ENCODE measurements around the gene RBM19. TPM values are rescaled to one million over a fixed set of nuclear protein-coding genes. Genes with fewer than 3 reads are reported as not detected.

Gene RBM19
- total RNA-seq, 2 donors from 2014 or later: 39.9 to 54.3 TPM

DNA sequence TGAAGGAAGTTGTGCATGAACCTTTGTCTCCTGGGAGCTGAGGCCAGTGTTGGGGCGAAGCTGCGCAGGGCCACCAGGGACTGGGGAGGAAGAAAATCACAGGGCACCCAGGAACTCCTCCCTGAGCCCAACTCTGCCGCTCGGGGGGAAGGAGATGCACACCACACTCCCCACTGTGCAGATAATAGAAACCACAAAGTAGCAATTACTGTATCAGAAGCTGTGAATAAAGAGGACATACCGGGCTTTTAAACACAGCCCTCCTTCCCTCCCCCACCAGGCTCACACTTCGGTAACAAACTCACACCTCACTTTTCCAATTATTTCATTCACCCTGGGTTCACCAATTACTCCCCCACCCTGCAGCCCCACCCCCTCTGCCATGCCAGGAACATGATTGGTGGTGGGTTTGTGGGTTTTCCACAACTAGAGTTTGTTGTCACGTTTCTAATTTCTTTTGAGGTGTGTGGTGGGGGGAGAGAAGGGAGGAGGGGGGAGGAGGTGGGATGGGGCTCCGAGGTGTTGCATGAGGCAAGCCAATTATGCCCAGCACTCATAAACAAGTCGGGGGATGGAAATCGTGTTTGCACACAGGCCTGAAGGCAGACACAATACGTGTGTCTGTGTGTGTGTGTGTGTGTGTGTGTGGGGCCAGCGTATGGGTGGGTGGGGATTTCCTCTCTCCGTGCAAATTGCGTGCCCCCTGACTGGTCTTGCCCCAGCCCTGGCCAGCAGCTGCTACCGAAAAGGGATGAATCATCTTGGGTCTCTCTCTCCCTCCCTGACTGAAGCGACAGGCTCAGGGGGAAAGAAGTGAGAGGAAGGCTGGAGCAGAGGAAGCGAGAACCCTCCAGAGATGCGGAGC is 103.3 kb downstream of the RBM19 start:
- TF ChIP-seq CTCF (IDR thresholded peaks at IDR 0.05): no peak
- H3K36me3 ChIP-seq: peaks cover 11% of the 10 kb centered on the region
- H3K9me3 ChIP-seq: no peaks in the 10 kb centered on the region
- H3K27ac ChIP-seq: no peak overlapping the region
- no peaks in the 10 kb centered on the region for H3K27me3 ChIP-seq (replicated peaks; ENCODE audit: insufficient read depth)
- ATAC-seq (ENCODE audit: insufficient number of reproducible peaks, low FRiP score, low read depth) (no peak), DNase-seq (ENCODE audit: low spot score) (no peak)
- H3K4me3 ChIP-seq: no peak overlapping the region
- H3K4me1 ChIP-seq (ENCODE audit: control insufficient read depth in 1 of 2, low read depth in 2 of 2): no peaks in the 10 kb centered on the region

- no peak for TF ChIP-seq CTCF (IDR thresholded peaks at IDR 0.05)
- H3K27ac ChIP-seq: no peak overlapping the region
- H3K27me3 ChIP-seq (replicated peaks; ENCODE audit: insufficient read depth): no peaks in the 10 kb centered on the region
Measured at GRCh38 chr12:113861708-113862312, 104.3 kb downstream of the RBM19 start.

DNA sequence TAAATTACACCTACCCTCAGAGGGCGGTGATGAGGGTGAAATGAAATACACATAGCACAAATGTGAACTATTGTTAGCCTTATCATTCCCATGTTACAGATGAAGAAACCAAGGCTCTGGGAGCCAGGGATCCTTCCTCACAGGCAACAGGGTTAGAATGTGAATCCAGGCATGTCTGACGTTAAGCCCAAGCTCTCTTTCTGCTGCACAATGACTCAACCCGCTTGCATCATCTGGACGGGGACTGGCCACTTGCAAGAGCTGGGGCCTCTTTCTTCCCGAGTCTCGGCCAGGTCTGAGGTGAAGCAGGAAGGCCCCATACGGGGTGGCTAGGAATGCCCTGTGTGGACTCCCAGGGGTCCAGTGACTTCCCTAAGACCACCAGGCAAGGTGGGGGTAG is 105.2 kb downstream of the RBM19 start:
- no peak for DNase-seq (ENCODE audit: low spot score)
- H3K36me3 ChIP-seq: peaks cover 13% of the 10 kb centered on the region
- ATAC-seq (ENCODE audit: insufficient number of reproducible peaks, low FRiP score, low read depth): no peak
- no peaks in the 10 kb centered on the region for H3K4me1 ChIP-seq (ENCODE audit: control insufficient read depth in 1 of 2, low read depth in 2 of 2)
- no peak for TF ChIP-seq CTCF (IDR thresholded peaks at IDR 0.05)
- no peaks in the 10 kb centered on the region for H3K9me3 ChIP-seq
- no peak overlapping the region for H3K27ac ChIP-seq
- H3K27me3 ChIP-seq (replicated peaks; ENCODE audit: insufficient read depth): no peaks in the 10 kb centered on the region
- H3K4me3 ChIP-seq: no peak overlapping the region

More at GRCh38 chr12:113861708-113862312, 104.3 kb downstream of the RBM19 start:
- Histone ChIP-seq H3K4me1 (ENCODE audit: control insufficient read depth in 1 of 2, low read depth in 2 of 2) (no peaks in the 10 kb centered on the region), H3K9me3 (no peaks in the 10 kb centered on the region), H3K36me3 (peaks cover 13% of the 10 kb centered on the region), H3K4me3 (no peak overlapping the region)
- ATAC-seq (ENCODE audit: insufficient number of reproducible peaks, low FRiP score, low read depth): no peak
- no peak for DNase-seq (ENCODE audit: low spot score)

- H3K4me3 ChIP-seq: no peak overlapping the region
- ATAC-seq (ENCODE audit: insufficient number of reproducible peaks, low FRiP score, low read depth) (no peak), DNase-seq (ENCODE audit: low spot score) (no peak)
- H3K9me3 ChIP-seq: no peaks in the 10 kb centered on the region
- no peaks in the 10 kb centered on the region for H3K27me3 ChIP-seq (replicated peaks; ENCODE audit: insufficient read depth)
- H3K4me1 ChIP-seq (ENCODE audit: control insufficient read depth in 1 of 2, low read depth in 2 of 2): no peaks in the 10 kb centered on the region
- H3K36me3 ChIP-seq: peaks cover 13% of the 10 kb centered on the region
- no peak overlapping the region for H3K27ac ChIP-seq
- no peak for TF ChIP-seq CTCF (IDR thresholded peaks at IDR 0.05)
Measured at GRCh38 chr12:113860059-113860820, 105.9 kb downstream of the RBM19 start.

GRCh38 chr12:113858841-113859386 is 107.2 kb downstream of the RBM19 start:
- Histone ChIP-seq H3K36me3 (peaks cover 13% of the 10 kb centered on the region), H3K9me3 (no peaks in the 10 kb centered on the region), H3K27ac (no peak overlapping the region), H3K27me3 (replicated peaks; ENCODE audit: insufficient read depth) (no peaks in the 10 kb centered on the region), H3K4me3 (no peak overlapping the region), H3K4me1 (ENCODE audit: control insufficient read depth in 1 of 2, low read depth in 2 of 2) (no peaks in the 10 kb centered on the region)
- ATAC-seq (ENCODE audit: insufficient number of reproducible peaks, low FRiP score, low read depth): no peak
- no peak for TF ChIP-seq CTCF (IDR thresholded peaks at IDR 0.05)
- no peak for DNase-seq (ENCODE audit: low spot score)
